Measurements from ENCODE around the gene TIMP3. TPM values are rescaled to one million over a fixed set of nuclear protein-coding genes. Genes with fewer than 3 reads are reported as not detected.

Gene TIMP3
- total and polyA plus RNA-seq, 5 experiments from 2014 or later, result 0.10 TPM; not detected in 4

GRCh38 chr22:32880061-32880460 lies 78.6 kb downstream of the TIMP3 start:
- Mint-ChIP-seq H3K4me3 (peak overlapping the region in 2 of 10 donors; percentile 54 to 75), H3K9me3 (no peaks in the 10 kb centered on the region), H3K27me3 (no peaks in the 10 kb centered on the region), H3K4me1 (peaks cover 6 to 18% (median 16%) of the 10 kb centered on the region in 4 donors), H3K27ac (peak overlapping the region in 6 of 10 donors; percentile 31 to 89 (median 74)), H3K36me3 (no peaks in the 10 kb centered on the region)
- DNase-seq (no peak), ATAC-seq (no peak)
- POLR2A ChIA-PET, result no interaction called here

DNA sequence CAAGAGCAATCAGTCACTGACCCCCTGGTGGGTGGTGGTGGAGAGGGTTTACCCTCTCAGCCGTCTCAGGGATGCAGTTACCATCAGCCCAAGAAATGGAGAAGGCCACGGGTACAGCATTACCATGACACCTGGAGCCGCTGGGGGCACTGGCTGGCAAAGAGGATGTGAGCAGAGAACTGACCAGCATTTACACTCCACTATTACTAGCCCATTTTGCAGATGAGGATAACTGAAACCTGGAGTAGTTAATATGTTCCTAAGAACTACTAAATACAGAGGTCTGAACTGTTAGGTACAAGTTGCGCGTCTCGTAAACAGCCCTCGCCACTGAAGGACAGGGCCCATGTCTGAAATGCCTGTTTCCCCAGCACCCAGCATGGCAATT lies 79.0 kb downstream of the TIMP3 start:
- Mint-ChIP-seq H3K4me1 (peaks cover 6 to 18% (median 16%) of the 10 kb centered on the region in 4 donors), H3K36me3 (no peaks in the 10 kb centered on the region), H3K4me3 (peak overlapping the region in 5 of 10 donors; percentile 38 to 80 (median 67)), H3K9me3 (no peaks in the 10 kb centered on the region), H3K27me3 (no peaks in the 10 kb centered on the region), H3K27ac (peak overlapping the region in 8 of 10 donors; percentile 31 to 92 (median 86))
- no peak for ATAC-seq
- no peak for DNase-seq
- POLR2A ChIA-PET, result no interaction called here

DNA sequence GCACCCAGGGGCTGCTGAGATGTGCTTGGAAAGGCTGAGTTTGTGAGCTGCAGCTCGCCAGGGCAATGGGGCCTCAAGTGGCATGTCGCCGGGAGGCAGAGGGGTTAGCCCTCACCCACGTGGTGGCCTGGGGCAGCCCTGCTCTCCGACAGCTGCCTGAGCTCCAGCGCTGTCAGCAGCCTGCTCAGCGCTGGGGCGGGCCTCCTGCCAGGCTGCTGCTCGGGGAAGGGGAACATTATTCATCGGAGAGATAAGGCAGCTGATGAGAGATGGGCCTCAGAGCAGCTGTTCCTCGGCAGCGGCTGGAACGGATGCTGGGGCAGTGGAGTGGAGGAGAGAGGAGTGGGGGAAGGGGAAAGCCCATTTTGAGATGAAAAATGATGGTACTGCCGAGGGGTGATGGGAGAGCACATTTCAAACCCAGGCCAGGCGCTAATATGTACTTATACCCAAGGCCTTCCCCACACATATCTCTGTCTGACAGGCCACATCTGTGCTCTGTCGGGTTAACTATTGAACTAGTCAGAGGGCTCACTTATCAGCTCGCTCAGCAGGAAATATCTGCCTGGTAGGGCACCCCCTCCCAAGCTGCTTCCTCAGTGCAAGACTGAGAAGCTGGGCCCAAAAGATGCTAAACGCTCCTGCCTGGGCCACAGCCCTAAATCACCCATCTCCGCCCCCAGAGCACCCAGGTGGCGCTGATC lies 79.5 kb downstream of the TIMP3 start:
- POLR2A ChIA-PET, result no interaction called here
- peak overlapping the region; percentile 53 to 92 (median 86) for H3K27ac Mint-ChIP-seq
- H3K4me1 Mint-ChIP-seq, result peaks cover 6 to 18% (median 16%) of the 10 kb centered on the region in 4 donors
- ATAC-seq, result peak; percentile 42 to 49
- no peaks in the 10 kb centered on the region for H3K27me3 Mint-ChIP-seq
- H3K36me3 Mint-ChIP-seq, result no peaks in the 10 kb centered on the region
- H3K4me3 Mint-ChIP-seq, result peak overlapping the region; percentile 3 to 83 (median 67)
- no peaks in the 10 kb centered on the region for H3K9me3 Mint-ChIP-seq
- peak in 2 of 10 donors; percentile 9 for DNase-seq

GRCh38 chr22:32882360-32882755 lies 80.9 kb downstream of the TIMP3 start:
- H3K27ac Mint-ChIP-seq, result peak overlapping the region; percentile 48 to 93 (median 88)
- H3K4me3 Mint-ChIP-seq, result peak overlapping the region; percentile 43 to 83 (median 70)
- no peaks in the 10 kb centered on the region for H3K27me3 Mint-ChIP-seq
- DNase-seq (no peak), ATAC-seq (peak; percentile 17 to 38)
- H3K9me3 Mint-ChIP-seq, result no peaks in the 10 kb centered on the region
- POLR2A ChIA-PET, result no interaction called here
- peaks cover 6 to 18% (median 16%) of the 10 kb centered on the region in 4 donors for H3K4me1 Mint-ChIP-seq
- no peaks in the 10 kb centered on the region for H3K36me3 Mint-ChIP-seq

GRCh38 chr22:32882774-32883530 lies 81.4 kb downstream of the TIMP3 start:
- peak overlapping the region in 4 of 10 donors; percentile 9 to 67 (median 24) for H3K4me3 Mint-ChIP-seq
- POLR2A ChIA-PET, result no interaction called here
- no peaks in the 10 kb centered on the region for H3K9me3 Mint-ChIP-seq
- ATAC-seq (no peak), DNase-seq (no peak)
- peaks cover 6 to 18% (median 16%) of the 10 kb centered on the region in 4 donors for H3K4me1 Mint-ChIP-seq
- no peaks in the 10 kb centered on the region for H3K36me3 Mint-ChIP-seq
- no peaks in the 10 kb centered on the region for H3K27me3 Mint-ChIP-seq
- H3K27ac Mint-ChIP-seq, result peak overlapping the region in 8 of 10 donors; percentile 6 to 93 (median 57)

DNA sequence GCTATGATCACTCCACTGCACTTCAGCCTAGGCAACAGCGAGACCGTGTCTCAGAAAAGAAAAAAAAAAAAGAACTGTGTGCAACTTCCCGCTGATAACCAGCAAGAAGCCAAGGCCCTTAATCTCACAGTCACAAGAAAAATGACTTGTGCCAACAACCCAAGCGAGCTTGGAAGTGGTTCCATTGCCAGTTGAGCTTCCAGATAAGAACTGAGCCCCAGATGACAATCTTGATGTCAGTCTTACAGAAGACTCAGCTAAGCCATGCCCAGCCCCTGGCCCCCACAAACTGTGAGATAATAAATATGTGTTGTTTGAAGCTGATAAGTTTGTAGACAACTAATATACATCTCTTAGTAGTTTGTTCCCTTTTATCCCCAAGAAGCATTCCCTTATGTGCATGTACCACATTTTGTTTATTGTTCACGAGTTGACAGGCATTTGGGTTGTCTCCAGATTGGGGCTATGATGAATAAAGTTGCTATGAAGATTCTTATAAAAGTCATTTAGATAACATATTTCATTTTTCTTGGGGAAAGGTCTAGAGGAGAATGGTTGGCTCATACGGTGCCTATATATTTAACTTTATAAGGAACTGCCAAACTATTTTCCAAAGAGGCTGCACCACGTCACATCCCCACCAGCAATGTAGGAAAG lies 85.9 kb downstream of the TIMP3 start:
- H3K4me1 Mint-ChIP-seq, result peaks cover 0 to 2% (median under 1%) of the 10 kb centered on the region in 4 donors
- DNase-seq (no peak), ATAC-seq (no peak)
- H3K36me3 Mint-ChIP-seq, result no peaks in the 10 kb centered on the region
- H3K27me3 Mint-ChIP-seq, result peaks cover 0 to 3% (median 3%) of the 10 kb centered on the region in 5 donors
- H3K9me3 Mint-ChIP-seq, result no peaks in the 10 kb centered on the region
- no peak overlapping the region for H3K4me3 Mint-ChIP-seq
- H3K27ac Mint-ChIP-seq, result no peak overlapping the region
- POLR2A ChIA-PET, result no interaction called here

DNA sequence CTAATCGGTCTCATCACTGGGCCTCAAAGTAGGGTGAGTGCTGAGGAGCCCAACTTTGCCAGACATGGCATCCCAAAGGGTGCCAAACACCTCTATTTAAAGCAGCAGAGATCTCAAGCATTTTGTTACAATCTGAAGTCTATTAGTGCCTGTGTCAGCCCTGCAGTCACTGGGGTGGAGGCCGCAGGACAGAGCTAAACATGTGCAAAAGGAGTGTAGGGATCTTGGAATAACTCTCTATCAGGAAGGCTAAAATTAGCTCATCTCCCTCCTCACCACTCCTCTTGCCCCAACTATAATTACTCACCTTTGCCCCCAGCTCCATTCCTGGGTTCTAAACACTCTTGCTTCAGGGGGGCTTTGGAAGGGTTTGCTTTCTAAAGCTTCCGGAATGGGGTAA lies 87.5 kb downstream of the TIMP3 start:
- H3K9me3 Mint-ChIP-seq, result no peaks in the 10 kb centered on the region
- H3K36me3 Mint-ChIP-seq, result no peaks in the 10 kb centered on the region
- POLR2A ChIA-PET, result no interaction called here
- no peak overlapping the region for H3K4me3 Mint-ChIP-seq
- ATAC-seq (no peak), DNase-seq (no peak)
- peaks cover 0 to 9% (median 7%) of the 10 kb centered on the region in 5 donors for H3K27me3 Mint-ChIP-seq
- no peak overlapping the region for H3K27ac Mint-ChIP-seq
- H3K4me1 Mint-ChIP-seq, result no peaks in the 10 kb centered on the region

DNA sequence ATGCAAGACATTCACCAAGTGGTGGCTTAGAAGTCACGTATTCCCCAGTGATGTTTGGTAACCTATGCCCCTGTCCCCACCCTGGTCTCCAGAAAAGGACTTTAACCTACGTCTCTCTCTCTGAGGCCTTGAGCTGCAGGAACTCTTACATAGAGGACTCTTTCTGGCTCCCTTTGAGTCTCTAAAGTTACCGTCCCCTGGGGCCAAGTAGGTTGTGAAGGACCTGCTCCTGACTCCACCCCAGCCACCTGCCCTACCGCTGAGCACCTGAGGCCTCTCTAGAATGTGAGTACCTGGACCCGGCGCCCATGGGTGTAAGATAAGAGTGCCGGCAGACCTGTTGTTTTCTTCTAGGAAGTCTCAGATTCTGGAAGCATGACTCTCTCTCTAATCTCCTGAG lies 95.4 kb downstream of the TIMP3 start:
- H3K27me3 Mint-ChIP-seq, result peaks cover 0 to 9% (median 7%) of the 10 kb centered on the region in 5 donors
- H3K9me3 Mint-ChIP-seq, result no peaks in the 10 kb centered on the region
- no peaks in the 10 kb centered on the region for H3K4me1 Mint-ChIP-seq
- POLR2A ChIA-PET, result no interaction called here
- ATAC-seq (no peak), DNase-seq (no peak)
- H3K36me3 Mint-ChIP-seq, result no peaks in the 10 kb centered on the region
- H3K27ac Mint-ChIP-seq, result no peak overlapping the region
- H3K4me3 Mint-ChIP-seq, result no peak overlapping the region

DNA sequence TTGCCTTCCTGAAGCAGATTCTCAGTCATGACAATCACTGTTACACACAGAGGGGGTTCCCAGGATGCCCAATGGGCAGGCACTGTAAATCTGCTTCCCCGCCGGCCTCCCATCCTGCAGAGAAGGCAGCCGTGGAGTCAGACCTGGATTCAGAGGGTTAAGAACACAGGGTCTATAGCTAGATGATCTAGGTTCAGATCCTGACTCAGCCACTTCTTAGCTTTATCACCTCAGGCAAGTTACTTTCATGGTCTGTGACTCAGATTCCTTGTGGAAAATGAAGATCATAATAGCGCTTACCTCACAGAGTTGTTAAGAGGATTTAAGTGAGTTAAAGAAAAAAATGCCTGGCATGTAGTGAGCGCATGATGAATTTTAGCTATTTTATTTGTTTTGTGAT lies 95.9 kb downstream of the TIMP3 start:
- POLR2A ChIA-PET, result no interaction called here
- ATAC-seq, result no peak

GRCh38 chr22:32900886-32901635 lies 99.6 kb downstream of the TIMP3 start:
- Mint-ChIP-seq H3K4me3 (no peak overlapping the region), H3K9me3 (no peaks in the 10 kb centered on the region), H3K4me1 (no peaks in the 10 kb centered on the region), H3K36me3 (no peaks in the 10 kb centered on the region), H3K27ac (no peak overlapping the region), H3K27me3 (no peaks in the 10 kb centered on the region)
- no peak for DNase-seq
- POLR2A ChIA-PET, result no interaction called here
- ATAC-seq, result no peak

More for the DNA sequence above, 95.9 kb downstream of the TIMP3 start:
- Mint-ChIP-seq H3K27me3 (peaks cover 0 to 7% (median 4%) of the 10 kb centered on the region in 5 donors), H3K4me3 (no peak overlapping the region), H3K27ac (no peak overlapping the region), H3K9me3 (no peaks in the 10 kb centered on the region), H3K36me3 (no peaks in the 10 kb centered on the region), H3K4me1 (no peaks in the 10 kb centered on the region)
- DNase-seq, result no peak

DNA sequence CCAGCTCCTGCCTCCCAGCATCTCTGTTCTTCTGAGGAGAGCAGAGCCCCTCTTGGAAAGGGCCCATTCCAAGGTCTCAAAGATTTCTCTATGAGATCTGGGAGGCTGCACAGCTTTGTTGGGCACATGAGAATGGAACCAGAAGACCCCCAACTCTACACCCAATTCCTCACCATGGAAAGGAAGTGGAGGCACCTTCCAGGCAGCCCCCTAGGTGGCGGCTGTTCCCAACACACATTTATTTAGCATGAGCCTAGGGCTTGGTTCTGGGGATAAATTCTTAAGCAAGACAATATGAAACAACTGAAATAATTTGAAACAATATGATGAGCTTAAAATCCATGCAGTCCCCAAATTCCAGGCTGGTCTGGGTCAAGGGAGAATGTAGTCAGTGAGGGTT lies 100.4 kb downstream of the TIMP3 start:
- POLR2A ChIA-PET, result no interaction called here
- H3K27ac Mint-ChIP-seq, result no peak overlapping the region
- H3K4me3 Mint-ChIP-seq, result no peak overlapping the region
- no peaks in the 10 kb centered on the region for H3K36me3 Mint-ChIP-seq
- no peaks in the 10 kb centered on the region for H3K27me3 Mint-ChIP-seq
- ATAC-seq (no peak), DNase-seq (no peak)
- H3K4me1 Mint-ChIP-seq, result peaks cover 0 to 2% (median 0%) of the 10 kb centered on the region in 4 donors
- H3K9me3 Mint-ChIP-seq, result no peaks in the 10 kb centered on the region

- peak overlapping the region in 1 of 10 donors; percentile 6 for H3K27ac Mint-ChIP-seq
- POLR2A ChIA-PET, result no interaction called here
- H3K36me3 Mint-ChIP-seq, result no peaks in the 10 kb centered on the region
- H3K4me3 Mint-ChIP-seq, result no peak overlapping the region
- no peaks in the 10 kb centered on the region for H3K27me3 Mint-ChIP-seq
- no peak for ATAC-seq
- H3K9me3 Mint-ChIP-seq, result no peaks in the 10 kb centered on the region
- DNase-seq, result no peak
- peaks cover 0 to 2% (median 0%) of the 10 kb centered on the region in 4 donors for H3K4me1 Mint-ChIP-seq
These were observed 102.0 kb downstream of the TIMP3 start for GRCh38 chr22:32903507-32903906.
